Activated CD8-positive, alpha-beta memory T cell treated with anti-CD3 and anti-CD28 coated beads for 36 hours (primary cell): ENCODE data around the gene FRMD8. TPM values are rescaled to one million over a fixed set of nuclear protein-coding genes. Genes with fewer than 3 reads are reported as not detected.
"Not testable (repeated sequence)": the region's sequence is repeated elsewhere in the genome, so short reads cannot be mapped to it uniquely, and the experiment has no call there.

ENCODE experiments used
- CTCF ChIA-PET: fragments of 350-600 bp; sonication (Branson Sonifier 250); formaldehyde crosslinking; loops from one replicate; lab custom pipeline; 2021; ENCODE audit warnings: antibody characterized with exemption; lab: Charles Lee
- POLR2A ChIA-PET: fragments of 350-600 bp; sonication (Branson Sonifier 250); formaldehyde crosslinking; loops from one replicate; lab custom pipeline; 2021; ENCODE audit warnings: antibody characterized with exemption; lab: Charles Lee
- total RNA-seq, 2 experiments: library from RNA; stranded (reverse); gene quantifications; one replicate each; pipeline ENCODE4 v1.2.3, GENCODE V29; 2021

FRMD8 gene
- total RNA-seq, 2 experiments from 2014 or later, result 39.3 to 44.2 TPM

DNA sequence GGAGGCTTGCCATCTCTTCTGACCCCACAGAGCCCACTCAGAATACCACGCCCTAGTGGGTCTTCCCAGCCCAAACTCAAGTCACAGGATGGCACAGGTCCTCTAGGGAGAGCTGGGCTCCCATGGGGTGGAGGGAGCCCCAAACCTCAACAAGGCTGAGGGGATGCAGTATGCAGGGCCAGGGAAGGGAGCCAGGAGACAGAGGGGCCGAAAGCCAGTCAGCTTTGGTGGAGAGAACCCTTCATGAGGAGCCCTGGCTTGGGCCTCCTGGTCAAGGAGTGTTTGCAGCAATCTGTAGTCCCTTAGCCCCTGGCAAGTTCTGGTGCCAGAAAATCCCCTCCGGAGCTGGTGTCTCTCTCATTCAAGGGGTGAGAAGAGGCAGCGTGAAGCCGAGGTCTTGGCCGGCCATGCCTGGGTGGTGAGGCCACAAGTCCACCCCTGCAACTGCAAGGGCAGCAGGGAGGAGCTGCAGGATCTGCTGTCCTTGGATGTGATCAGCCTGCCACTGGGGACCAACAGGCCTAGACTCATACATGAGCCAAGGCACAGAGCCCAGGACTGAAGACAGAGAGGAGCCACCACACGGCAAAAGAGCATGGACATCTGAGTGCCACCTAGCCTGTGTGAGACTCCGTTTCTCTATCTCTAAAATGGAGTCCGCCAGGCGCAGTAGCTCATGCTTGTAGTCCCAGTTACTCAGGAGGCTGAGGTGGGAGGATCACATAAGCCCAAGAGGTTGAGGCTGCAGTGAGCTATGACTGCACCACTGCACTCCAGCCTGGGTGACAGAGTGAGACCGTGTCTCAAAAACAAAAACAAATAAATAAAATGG is 60.2 kb downstream of the FRMD8 start:
- ChIA-PET POLR2A (interaction anchor here (0.7 to 2.6 kb wide), 4 partner anchors 25 to 53 kb away, joined by 3 to 6 read pairs (median 4); partner anchors contain the start of gene MALAT1), CTCF (interaction anchor here (0.7 to 1.0 kb wide), 3 partner anchors 9 to 31 kb away, joined by 3 to 4 read pairs (median 3); no protein-coding TSS in a partner anchor)

GRCh38 chr11:65448074-65448417 is 61.6 kb downstream of the FRMD8 start:
- CTCF ChIA-PET, result interaction anchor here (1.5 kb wide), 1 partner anchor 33 kb away, joined by 4 read pairs; no protein-coding TSS in a partner anchor

DNA sequence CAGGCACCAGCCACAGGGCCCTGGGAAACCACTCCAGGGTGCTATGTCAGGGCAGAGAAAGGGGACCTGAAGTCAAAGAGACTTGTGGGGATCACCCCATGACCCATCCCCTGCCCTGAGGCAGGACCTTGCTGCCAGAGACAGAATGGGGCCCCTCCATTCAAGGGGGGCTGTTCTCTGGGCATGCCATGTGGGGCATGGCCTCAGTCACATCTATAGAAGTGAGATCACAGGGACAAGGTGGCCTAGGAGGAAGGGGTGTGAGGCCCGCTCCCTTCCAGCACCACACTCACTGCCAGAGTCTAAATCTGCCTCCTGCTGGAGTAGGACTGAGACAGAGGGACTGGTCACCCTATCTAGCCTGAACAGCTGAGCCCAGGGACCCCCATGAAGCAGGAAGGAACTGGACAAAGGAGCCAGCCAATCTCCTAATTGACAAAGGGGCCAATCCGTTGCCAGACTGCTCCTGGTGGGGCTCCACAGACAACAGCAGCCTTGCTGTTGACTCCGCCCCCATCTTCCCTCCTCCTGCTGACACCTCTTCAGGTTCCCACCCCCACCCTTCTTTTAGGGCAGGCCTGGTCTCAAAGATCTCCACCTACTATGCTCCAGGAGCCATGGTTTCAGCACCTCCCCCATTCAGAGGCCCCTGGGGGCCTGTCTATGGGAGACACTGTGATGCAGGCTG is 62.1 kb downstream of the FRMD8 start:
- ChIA-PET POLR2A (interaction anchor here (0.8 to 2.6 kb wide), 2 partner anchors 14 to 23 kb away, joined by 6 read pairs; no protein-coding TSS in a partner anchor), CTCF (interaction anchor here (1.5 kb wide), 1 partner anchor 34 kb away, joined by 4 read pairs; no protein-coding TSS in a partner anchor)

More at GRCh38 chr11:65448074-65448417, 61.6 kb downstream of the FRMD8 start:
- POLR2A ChIA-PET, result interaction anchor here (2.6 kb wide), 1 partner anchor 24 kb away, joined by 6 read pairs; no protein-coding TSS in a partner anchor

- POLR2A ChIA-PET, CTCF ChIA-PET: not testable (repeated sequence)
Measured at GRCh38 chr11:65451301-65451700, 64.9 kb downstream of the FRMD8 start.

GRCh38 chr11:65452259-65452658 is 65.8 kb downstream of the FRMD8 start:
- POLR2A ChIA-PET, CTCF ChIA-PET: not testable (repeated sequence)

DNA sequence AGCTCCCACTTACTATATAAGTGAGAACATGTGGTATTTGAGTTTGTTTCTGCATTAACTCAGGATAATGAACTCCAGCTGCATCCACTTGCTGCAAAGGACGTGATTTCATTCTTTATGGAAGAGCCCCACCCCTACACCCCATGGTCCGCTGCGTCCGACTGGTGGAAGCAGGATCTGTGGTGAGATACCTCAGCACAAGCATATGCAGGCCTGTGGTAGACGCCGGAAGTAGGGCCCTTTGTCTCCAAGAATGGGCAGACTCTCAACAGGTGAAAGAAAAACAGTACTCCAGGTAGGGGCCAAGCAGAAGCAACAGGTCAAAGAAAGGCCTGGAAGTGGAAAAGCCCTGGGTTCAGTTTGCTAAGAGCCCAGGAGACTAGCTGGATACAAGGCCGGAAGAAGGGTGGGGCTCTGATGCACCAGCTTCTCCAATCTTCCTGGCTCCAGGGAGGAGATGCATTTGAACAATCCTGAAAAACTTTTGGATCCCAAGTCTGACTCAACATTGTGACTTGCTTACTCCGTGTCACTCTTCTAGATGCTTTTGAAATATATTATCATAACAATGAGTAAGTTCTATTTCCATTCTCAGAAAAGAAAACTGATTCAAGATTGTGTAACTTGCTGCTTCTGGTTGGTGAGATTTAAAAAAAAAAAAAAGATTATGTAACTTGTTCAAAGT is 66.5 kb downstream of the FRMD8 start:
- POLR2A ChIA-PET, result no interaction called here
- CTCF ChIA-PET, result interaction anchor here (0.7 to 1.5 kb wide), 3 partner anchors 19 to 71 kb away, joined by 3 read pairs; no protein-coding TSS in a partner anchor

DNA sequence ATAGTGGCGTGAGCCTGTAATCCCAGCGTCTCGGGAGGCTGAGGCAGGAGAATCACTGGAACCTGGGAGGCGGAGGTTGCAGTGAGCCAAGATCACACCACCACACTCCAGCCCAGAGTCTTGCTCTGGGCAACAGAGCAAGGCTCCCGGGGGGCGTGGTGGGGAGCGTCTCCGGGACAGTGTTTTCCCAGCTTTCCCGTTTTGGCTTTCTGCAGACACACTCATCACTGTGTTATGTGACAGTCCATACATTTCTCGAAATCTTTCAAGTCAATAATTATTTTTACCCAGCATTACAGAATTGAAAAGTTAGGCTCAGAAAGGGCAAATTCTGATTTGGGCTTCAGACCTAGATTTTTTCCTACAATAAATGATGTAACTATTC is 67.9 kb downstream of the FRMD8 start:
- ChIA-PET POLR2A (interaction anchor here (1.1 kb wide), 1 partner anchor 283 kb away, joined by 3 read pairs; no protein-coding TSS in a partner anchor), CTCF (no interaction called here)

DNA sequence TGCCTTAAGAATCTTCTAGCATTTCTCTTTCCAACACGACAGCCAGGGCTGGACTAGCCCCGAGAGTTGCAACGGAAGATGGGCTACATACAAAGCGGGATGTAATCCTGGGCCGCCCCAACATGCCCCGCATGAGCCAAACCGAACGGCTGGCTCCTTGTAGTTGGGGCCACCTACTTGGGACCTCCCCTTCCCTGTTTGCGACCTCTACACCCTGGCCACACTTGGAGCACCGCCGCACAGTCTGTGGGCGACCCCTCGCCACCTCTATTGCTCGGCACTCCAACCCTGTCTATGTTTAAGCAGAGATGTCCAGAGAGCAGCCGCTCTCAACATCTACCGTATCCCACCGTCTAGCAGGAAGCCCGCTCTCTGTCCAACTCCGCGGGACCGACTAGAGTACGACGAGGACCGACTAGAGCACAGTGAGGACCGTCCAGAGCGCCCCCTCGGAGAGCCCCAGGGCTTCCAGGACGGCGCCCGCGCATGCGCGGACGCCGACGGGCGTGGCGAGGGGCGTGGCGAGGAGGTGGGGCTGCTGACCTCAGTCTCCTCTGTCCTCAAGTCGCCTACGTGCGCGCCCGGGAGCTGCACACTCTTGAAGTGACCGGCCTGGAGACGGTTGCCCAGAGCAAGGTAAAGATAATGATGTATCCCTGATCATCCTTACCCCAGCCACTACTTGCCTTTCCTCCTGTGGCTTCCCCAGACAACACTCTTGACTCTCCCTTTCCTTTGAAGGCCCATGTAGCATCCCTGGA is 68.4 kb downstream of the FRMD8 start:
- ChIA-PET CTCF (interaction anchor here (1.0 to 1.4 kb wide), 3 partner anchors 8 to 18 kb away, joined by 3 to 5 read pairs (median 4); no protein-coding TSS in a partner anchor), POLR2A (interaction anchor here (0.5 to 1.5 kb wide), 5 partner anchors 17 to 283 kb away, joined by 3 to 7 read pairs (median 3); no protein-coding TSS in a partner anchor)

GRCh38 chr11:65456418-65456817 is 70.0 kb downstream of the FRMD8 start:
- CTCF ChIA-PET, result interaction anchor here (0.7 to 1.4 kb wide), 4 partner anchors 15 to 55 kb away, joined by 3 to 5 read pairs (median 4); no protein-coding TSS in a partner anchor

GRCh38 chr11:65459552-65459951 is 73.1 kb downstream of the FRMD8 start:
- CTCF ChIA-PET, result interaction anchor here (0.6 to 1.4 kb wide), 2 partner anchors 52 to 102 kb away, joined by 3 read pairs; no protein-coding TSS in a partner anchor

More at GRCh38 chr11:65456418-65456817, 70.0 kb downstream of the FRMD8 start:
- POLR2A ChIA-PET, result no interaction called here

More at GRCh38 chr11:65459552-65459951, 73.1 kb downstream of the FRMD8 start:
- POLR2A ChIA-PET, result interaction anchor here (1.3 kb wide), 1 partner anchor 9 kb away, joined by 4 read pairs; no protein-coding TSS in a partner anchor

Other genes starting within 250 kb of the FRMD8 start
- not detected for gene SPDYC, start 216.4 kb upstream of the FRMD8 start, total RNA-seq
- 10 to 100 TPM; 75.6 to 79.1 TPM for gene CAPN1, start 204.7 kb upstream of the FRMD8 start, total RNA-seq
- gene POLA2, start 124.7 kb upstream of the FRMD8 start, total RNA-seq, result 10 to 100 TPM; 73.8 to 80.7 TPM
- under 1 TPM; 0.78 to 0.82 TPM for gene CDC42EP2, start 71.8 kb upstream of the FRMD8 start, total RNA-seq
- gene DPF2, start 52.8 kb upstream of the FRMD8 start, total RNA-seq, result 10 to 100 TPM; 52.3 to 60.1 TPM
- gene TIGD3, start 31.9 kb upstream of the FRMD8 start, total RNA-seq, result under 1 TPM; 0.65 TPM
- 10 to 100 TPM; 12.5 to 15.1 TPM for gene SLC25A45, start 4.0 kb upstream of the FRMD8 start, total RNA-seq
- gene NEAT1, start 36.2 kb downstream of the FRMD8 start, total RNA-seq, result 100 to 1,000 TPM; 282 to 294 TPM
- gene MALAT1, start 112.4 kb downstream of the FRMD8 start, total RNA-seq, result 1,000 to 10,000 TPM; 3,032 to 3,074 TPM
- 10 to 100 TPM; 83.7 to 87.8 TPM for gene SCYL1, start 138.4 kb downstream of the FRMD8 start, total RNA-seq
- 10 to 100 TPM; 35.5 to 36.3 TPM for gene LTBP3, start 171.7 kb downstream of the FRMD8 start, total RNA-seq
- 10 to 100 TPM; 76.7 to 78.2 TPM for gene ZNRD2, start 183.8 kb downstream of the FRMD8 start, total RNA-seq
- 10 to 100 TPM; 30.3 to 31.1 TPM for gene FAM89B, start 185.9 kb downstream of the FRMD8 start, total RNA-seq
- gene EHBP1L1, start 189.4 kb downstream of the FRMD8 start, total RNA-seq, result 100 to 1,000 TPM; 115 to 120 TPM
- gene KCNK7, start 209.2 kb downstream of the FRMD8 start, total RNA-seq, result under 1 TPM; 0.34 to 0.46 TPM
- 10 to 100 TPM; 64.8 to 65.9 TPM for gene MAP3K11, start 227.6 kb downstream of the FRMD8 start, total RNA-seq
- gene PCNX3, start 229.1 kb downstream of the FRMD8 start, total RNA-seq, result 10 to 100 TPM; 41.0 to 46.6 TPM